HUES6 (cell line): Measurements from ENCODE around the gene CGB3.
A peak's percentile ranks its signal among the peaks of the same experiment; 100 is the strongest.
"Not testable (repeated sequence)": the region's sequence is repeated elsewhere in the genome, so short reads cannot be mapped to it uniquely, and the experiment has no call there.

Experiments
- H3K27ac ChIP-seq: 2 replicates; pipeline ENCODE4 v1.7.0; 2013; ENCODE audit warnings: low read depth, mild to moderate bottlenecking, low read length, inconsistent platforms
- H3K27me3 ChIP-seq: 2 replicates; pipeline ENCODE4 v1.6.1; 2013; ENCODE audit warnings: low read length; ENCODE audit not compliant: control insufficient read depth, insufficient read depth
- H3K36me3 ChIP-seq: 2 replicates; pipeline ENCODE4 v1.6.1; 2013; ENCODE audit warnings: low read length; ENCODE audit not compliant: control insufficient read depth, insufficient read depth
- H3K4me1 ChIP-seq: 2 replicates; pipeline ENCODE4 v1.6.1; 2013; ENCODE audit warnings: low read length; ENCODE audit not compliant: control insufficient read depth, insufficient read depth
- H3K4me3 ChIP-seq: 2 replicates; pipeline ENCODE4 v1.5.1; 2013; ENCODE audit warnings: low read depth, low read length
- H3K9ac ChIP-seq: one replicate; pipeline ENCODE4 v1.6.1; 2013; ENCODE audit warnings: mild to moderate bottlenecking, low read length
- H3K9me3 ChIP-seq: 2 replicates; pipeline ENCODE4 v1.6.1; 2013; ENCODE audit warnings: low read depth, low read length; ENCODE audit not compliant: control insufficient read depth, insufficient read depth

CGB3 gene

DNA sequence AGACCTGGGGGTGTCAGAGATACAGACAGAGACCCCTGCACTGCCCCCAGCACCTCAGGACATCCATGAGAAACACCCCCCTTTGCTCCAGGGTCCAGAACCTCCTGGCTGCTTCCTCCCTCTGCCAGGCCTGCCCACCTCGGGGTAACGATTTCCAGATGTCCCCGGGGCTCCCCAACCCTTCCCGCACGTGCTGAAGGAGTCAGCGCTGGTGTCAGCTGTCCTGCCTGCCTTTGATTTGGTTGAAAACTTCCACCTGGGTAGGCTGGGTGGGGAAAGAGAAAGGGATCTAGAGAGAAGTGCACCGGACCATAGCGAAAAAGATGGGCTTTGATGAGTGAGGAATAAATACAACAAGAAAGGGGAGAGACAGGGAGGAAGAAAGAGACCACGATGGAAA is 34.9 kb upstream of the CGB3 start:
- H3K27ac ChIP-seq: no peak overlapping the region
- peaks cover 62% of the 10 kb centered on the region for H3K27me3 ChIP-seq

DNA sequence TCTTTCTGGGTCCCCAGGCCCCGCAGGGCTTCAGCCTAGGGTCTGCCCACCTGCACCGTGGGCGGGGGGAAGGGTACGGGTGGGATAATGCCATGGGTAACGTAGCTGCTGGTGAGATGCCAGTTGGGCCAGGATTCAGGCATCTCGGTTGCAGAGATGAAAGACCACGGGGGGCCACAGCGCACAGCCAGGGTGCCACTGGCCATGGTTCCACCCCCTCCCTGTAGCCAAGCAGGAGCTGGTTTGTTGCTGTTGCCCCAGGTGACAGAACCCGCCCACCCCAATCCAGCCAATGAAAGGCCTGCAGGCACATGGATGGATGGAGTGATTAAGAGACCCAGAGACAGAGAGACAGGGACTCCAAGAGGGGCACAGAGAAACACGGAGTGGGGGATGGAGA is 34.4 kb upstream of the CGB3 start:
- Histone ChIP-seq H3K27ac (no peak overlapping the region), H3K4me1 (peaks cover 15% of the 10 kb centered on the region; the same call in 1 of the 2 replicates), H3K9me3 (no peaks in the 10 kb centered on the region), H3K4me3 (no peak overlapping the region), H3K27me3 (peaks cover 66% of the 10 kb centered on the region), H3K36me3 (no peaks in the 10 kb centered on the region), H3K9ac (no peak overlapping the region)

More for the DNA sequence above, 34.9 kb upstream of the CGB3 start:
- Histone ChIP-seq H3K4me1 (peaks cover 19% of the 10 kb centered on the region; the same call in 1 of the 2 replicates), H3K4me3 (no peak overlapping the region), H3K36me3 (no peaks in the 10 kb centered on the region), H3K9ac (no peak overlapping the region), H3K9me3 (no peaks in the 10 kb centered on the region)

DNA sequence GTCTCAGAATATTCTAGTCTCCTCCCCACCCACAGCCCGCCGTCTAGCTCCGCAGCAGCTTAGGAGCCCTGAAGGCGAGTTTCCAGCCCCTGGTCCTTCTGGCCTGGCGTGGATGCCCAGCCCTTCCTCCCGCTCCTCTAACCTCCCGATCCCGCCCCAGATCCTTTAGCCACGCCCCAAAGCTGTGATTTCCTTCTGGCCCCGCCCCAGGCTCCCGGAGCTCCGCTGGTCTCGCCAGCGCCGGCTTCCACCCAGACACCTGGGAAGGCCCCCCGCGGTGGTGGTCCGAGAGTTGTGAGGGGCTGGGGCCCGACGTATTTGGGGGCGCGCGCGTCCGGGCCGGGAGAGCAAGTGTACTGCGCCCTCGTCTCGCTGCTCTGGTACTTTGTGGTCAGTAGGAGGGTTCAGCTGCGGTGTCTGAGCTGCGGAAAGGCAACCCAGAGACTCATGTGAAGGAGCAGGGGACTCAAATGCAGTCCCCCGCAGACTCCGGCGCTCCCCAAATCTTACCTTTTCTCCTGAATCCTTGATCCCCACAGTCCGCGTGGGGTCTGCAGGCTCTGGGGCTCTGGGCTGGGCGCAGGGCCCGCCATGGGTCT is 33.6 kb upstream of the CGB3 start, which contains the start of gene CGB7:
Gene CGB7 (minus strand): TSS at position 114 of the 599 bp plus-strand sequence. CDS start 2,374 bp downstream, outside the sequence.
- Histone ChIP-seq H3K4me3 (peak within 1 kb of the TSS; percentile 72), H3K4me1 (peaks cover 13% of the 10 kb centered on the region; the same call in 1 of the 2 replicates), H3K9me3 (no peaks in the 10 kb centered on the region), H3K27me3 (peaks cover 68% of the 10 kb centered on the region), H3K27ac (no peak within 1 kb of the TSS), H3K36me3 (no peaks in the 10 kb centered on the region), H3K9ac (peak within 1 kb of the TSS; percentile 48)

DNA sequence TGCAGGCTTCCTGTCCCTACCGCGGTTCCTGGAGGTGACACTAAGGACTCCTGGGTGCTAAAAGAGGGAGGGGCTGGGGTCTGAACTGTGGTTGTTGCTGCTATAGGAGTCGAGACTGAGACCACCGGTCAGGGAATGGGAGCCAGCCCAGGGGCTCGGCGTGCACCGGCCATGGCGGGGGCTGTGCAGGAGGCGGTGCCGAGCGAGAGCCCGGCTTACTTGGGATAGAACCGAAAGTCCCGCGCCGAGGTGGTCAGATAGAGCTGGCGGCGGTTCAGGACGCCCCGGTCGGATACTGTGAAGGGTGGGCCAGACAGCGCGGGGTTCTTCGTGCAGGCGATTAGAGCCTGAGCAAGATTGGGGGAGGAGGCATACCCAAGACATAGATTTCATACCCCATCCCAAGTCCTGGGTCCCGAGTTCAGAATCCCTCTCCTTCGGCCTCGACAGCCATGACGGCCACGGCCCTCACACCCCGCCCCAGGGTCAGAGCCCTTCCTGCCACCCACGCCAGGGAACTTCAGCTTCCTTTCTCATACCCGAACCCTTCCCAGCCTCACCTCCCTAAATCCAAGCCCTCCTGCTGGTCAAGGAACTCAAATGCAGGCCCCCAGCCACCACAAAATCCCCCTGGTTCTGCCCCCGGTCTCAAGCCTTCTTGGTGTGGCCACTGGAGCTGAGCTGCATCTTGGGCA is 32.9 kb upstream of the CGB3 start:
- H3K27ac ChIP-seq, H3K36me3 ChIP-seq, H3K9ac ChIP-seq, H3K9me3 ChIP-seq: not testable (repeated sequence)
- Histone ChIP-seq H3K4me1 (peaks cover 13% of the 10 kb centered on the region; the same call in 1 of the 2 replicates), H3K27me3 (peaks cover 68% of the 10 kb centered on the region), H3K4me3 (peak overlapping the region; percentile 72)

DNA sequence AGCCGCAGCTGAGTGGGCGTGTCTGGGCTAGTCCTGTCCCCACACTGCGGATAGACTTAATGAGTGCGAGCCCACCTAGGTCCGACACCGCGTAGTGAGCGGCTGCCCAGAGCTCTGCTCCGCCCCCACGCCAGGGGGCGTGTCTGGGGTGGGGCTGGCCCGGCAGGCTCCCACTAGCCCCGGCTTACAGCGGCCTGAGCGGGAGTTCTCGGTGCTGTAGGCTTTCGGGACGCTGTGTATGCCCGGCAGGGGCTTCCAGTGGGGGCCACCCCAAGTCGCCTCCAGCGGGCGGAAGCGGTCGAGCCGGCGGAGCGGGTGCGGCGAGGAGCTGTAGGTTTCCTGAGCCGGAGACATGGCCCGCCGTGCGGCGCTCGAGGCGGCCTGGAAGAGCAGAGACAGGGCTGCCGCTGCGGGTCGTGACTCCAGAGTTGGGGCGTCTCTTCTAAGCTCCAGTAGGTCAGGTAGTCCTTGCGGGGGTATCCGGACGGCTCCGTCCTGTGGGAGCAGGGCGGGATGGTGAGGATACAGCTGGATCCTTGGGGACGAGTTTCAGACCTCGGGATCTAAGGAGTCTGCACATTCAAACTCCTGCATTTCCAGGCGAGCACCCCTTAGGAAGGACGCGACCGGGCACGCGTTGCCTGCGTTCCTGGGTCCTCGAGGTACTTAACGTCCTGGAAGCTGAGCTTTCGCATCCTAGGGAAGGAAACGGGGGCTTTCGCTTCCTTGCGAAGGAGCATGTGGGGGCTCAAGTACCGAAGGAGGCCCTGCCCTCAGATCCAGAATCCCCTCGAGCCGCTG is 32.2 kb upstream of the CGB3 start:
- no peaks in the 10 kb centered on the region for H3K36me3 ChIP-seq
- peak overlapping the region; percentile 72 for H3K4me3 ChIP-seq
- peak overlapping the region; percentile 48 for H3K9ac ChIP-seq
- H3K27ac ChIP-seq: no peak overlapping the region
- H3K27me3 ChIP-seq: peaks cover 66% of the 10 kb centered on the region
- peaks cover 13% of the 10 kb centered on the region; the same call in 1 of the 2 replicates for H3K4me1 ChIP-seq
- no peaks in the 10 kb centered on the region for H3K9me3 ChIP-seq

DNA sequence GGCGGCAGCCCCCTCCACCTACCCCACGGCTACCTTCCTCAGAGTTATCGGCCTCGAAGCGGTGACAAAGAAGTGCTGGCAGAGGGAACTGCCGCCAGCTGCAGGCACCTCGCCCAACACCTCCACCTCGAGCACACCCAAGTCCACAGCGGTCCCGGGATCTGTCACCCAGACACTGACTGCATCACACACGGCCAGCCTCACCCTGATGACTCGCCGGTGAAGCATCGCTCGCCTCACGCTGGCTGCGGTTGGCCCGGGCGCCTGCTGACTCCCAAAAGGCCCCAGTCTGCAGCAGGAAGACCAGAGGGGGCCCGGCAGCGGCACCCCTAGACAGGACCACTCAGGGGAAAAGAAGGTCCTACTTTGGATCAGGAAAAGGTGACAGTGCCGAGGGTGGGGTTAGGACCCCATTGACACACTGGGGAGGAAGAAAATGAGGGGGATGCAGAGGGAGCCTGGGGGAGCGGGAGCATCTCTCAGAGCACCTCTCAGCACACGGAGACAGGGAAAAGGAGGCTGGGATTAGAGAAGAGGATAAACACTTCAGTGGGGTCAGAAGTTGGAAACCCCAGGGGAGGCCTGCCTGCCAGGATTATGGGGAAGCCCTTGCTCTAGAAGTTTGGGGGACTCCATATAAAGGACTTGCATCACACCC is 26.4 kb upstream of the CGB3 start:
- H3K36me3 ChIP-seq, H3K4me1 ChIP-seq, H3K27ac ChIP-seq, H3K9ac ChIP-seq, H3K9me3 ChIP-seq, H3K4me3 ChIP-seq: not testable (repeated sequence)
- peaks cover 14% of the 10 kb centered on the region for H3K27me3 ChIP-seq

DNA sequence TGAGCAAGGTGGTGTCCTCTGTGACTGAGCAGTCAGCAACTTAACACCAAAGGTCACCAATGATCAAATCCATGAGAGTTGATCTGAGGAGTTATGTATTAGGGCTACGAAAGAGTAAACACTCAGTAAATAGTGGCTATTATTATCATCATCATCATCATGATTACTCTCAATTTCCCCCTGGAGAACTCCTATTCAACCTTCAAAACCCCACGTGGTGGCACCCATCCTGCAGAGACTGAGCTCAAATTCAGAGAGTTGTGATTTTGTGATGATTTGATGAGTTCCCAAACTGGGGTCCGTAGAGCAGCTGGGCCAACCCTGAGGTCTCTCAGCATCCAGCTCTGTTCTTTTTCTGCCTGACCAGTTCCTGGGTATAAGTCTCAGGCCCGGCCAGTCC is 25.7 kb upstream of the CGB3 start:
- H3K36me3 ChIP-seq, H3K9ac ChIP-seq, H3K27me3 ChIP-seq, H3K27ac ChIP-seq, H3K4me3 ChIP-seq, H3K9me3 ChIP-seq, H3K4me1 ChIP-seq: not testable (repeated sequence)

DNA sequence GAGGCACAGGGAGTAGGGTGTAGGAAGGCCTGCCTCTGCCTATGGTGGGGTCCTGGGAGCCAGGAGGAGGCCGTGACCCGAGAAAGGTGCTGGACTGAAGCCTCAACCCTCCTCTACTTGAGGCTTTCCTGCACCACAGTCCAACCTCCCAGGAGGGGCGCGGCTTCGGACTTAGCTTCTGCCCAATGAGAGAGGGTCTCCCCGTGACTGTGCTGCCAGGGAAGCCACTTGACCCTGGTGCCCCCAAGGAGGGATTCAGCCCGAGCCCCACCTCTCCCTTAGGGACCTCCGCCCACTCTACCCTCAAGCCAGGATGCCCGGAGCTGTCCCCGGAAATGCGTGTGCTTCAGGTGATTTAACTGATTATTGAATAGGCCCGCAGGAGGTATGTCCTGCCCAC is 24.9 kb upstream of the CGB3 start, which contains the start of gene CGB8:
Gene CGB8 (minus strand): TSS at position 101 of the 400 bp plus-strand sequence. CDS start 372 bp downstream, outside the sequence.
- not testable (repeated sequence) for H3K27ac ChIP-seq, H3K36me3 ChIP-seq, H3K4me3 ChIP-seq, H3K9me3 ChIP-seq, H3K4me1 ChIP-seq, H3K27me3 ChIP-seq, H3K9ac ChIP-seq

DNA sequence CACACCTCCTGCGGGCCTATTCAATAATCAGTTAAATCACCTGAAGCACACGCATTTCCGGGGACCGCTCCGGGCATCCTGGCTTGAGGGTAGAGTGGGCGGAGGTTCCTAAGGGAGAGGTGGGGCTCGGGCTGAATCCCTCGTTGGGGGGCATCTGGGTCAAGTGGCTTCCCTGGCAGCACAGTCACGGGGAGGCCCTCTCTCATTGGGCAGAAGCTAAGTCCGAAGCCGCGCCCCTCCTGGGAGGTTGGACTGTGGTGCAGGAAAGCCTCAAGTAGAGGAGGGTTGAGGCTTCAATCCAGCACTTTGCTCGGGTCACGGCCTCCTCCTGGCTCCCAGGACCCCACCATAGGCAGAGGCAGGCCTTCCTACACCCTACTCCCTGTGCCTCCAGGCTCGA is 19.4 kb upstream of the CGB3 start, which contains the start of gene CGB5:
Gene CGB5 (plus strand): TSS at position 301 of the 400 bp plus-strand sequence. CDS start 362 bp downstream, outside the sequence.
- not testable (repeated sequence) for H3K36me3 ChIP-seq, H3K4me1 ChIP-seq, H3K4me3 ChIP-seq, H3K9ac ChIP-seq, H3K27ac ChIP-seq, H3K9me3 ChIP-seq, H3K27me3 ChIP-seq

DNA sequence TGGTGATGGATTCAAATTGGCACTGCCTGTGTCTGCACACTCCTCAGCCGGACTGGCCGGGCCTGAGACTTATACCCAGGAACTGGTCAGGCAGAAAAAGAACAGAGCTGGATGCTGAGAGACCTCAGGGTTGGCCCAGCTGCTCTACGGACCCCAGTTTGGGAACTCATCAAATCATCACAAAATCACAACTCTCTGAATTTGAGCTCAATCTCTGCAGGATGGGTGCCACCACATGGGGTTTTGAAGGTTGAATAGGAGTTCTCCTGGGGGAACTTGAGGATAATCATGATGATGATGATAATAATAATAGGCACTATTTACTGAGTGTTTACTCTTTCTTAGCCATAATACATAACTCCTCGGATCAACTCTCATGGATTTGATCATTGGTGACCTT is 18.5 kb upstream of the CGB3 start:
- H3K27me3 ChIP-seq, H3K27ac ChIP-seq, H3K4me1 ChIP-seq: not testable (repeated sequence)

More for the DNA sequence above, 18.5 kb upstream of the CGB3 start:
- not testable (repeated sequence) for H3K9me3 ChIP-seq, H3K4me3 ChIP-seq, H3K36me3 ChIP-seq, H3K9ac ChIP-seq
